ENCODE measurements around the gene RSRC1.

- no peak for TF ChIP-seq CTCF (IDR thresholded peaks at IDR 0.05; ENCODE audit: poor library complexity)
- no peak for TF ChIP-seq EZH2 (IDR thresholded peaks at IDR 0.05; ENCODE audit: borderline replicate concordance)
Measured at GRCh38 chr3:158102242-158103080, 7.4 kb upstream of the RSRC1 start.

Measured in hepatocyte (in vitro differentiated cells).